Retina (tissue), 1 donor: ENCODE data around the gene DNAH6.
"Not testable (repeated sequence)": the region's sequence is repeated elsewhere in the genome, so short reads cannot be mapped to it uniquely, and the experiment has no call there.

ENCODE experiments used
- DNase-seq: peaks from one replicate; pipeline ENCODE4 v3.0.0-alpha.2; 2016

The DNAH6 gene

GRCh38 chr2:84516234-84516986 is at the start of gene DNAH6:
DNAH6 (plus strand) TSS chr2:84516498; CDS start chr2:84517827, 1,329 bp downstream.
- peak; percentile 92 for DNase-seq

GRCh38 chr2:84467389-84467788 is 48.9 kb upstream of the DNAH6 start:
- DNase-seq, result no peak

GRCh38 chr2:84472423-84472822 is 43.9 kb upstream of the DNAH6 start:
- DNase-seq, result not testable (repeated sequence)

GRCh38 chr2:84472856-84473565 is 43.3 kb upstream of the DNAH6 start:
- no peak for DNase-seq

GRCh38 chr2:84474176-84474575 is 42.1 kb upstream of the DNAH6 start:
- no peak for DNase-seq

- no peak for DNase-seq
These were observed 38.4 kb upstream of the DNAH6 start for GRCh38 chr2:84477886-84478285.

GRCh38 chr2:84478867-84479266 is 37.4 kb upstream of the DNAH6 start:
- DNase-seq, result no peak

GRCh38 chr2:84481702-84482101 is 34.6 kb upstream of the DNAH6 start:
- no peak for DNase-seq

- DNase-seq, result no peak
These were observed 33.7 kb upstream of the DNAH6 start for GRCh38 chr2:84482603-84483002.

- DNase-seq, result no peak
These were observed 33.0 kb upstream of the DNAH6 start for GRCh38 chr2:84483320-84483719.

GRCh38 chr2:84486441-84487115 is 29.7 kb upstream of the DNAH6 start:
- no peak for DNase-seq

- DNase-seq, result no peak
These were observed 28.9 kb upstream of the DNAH6 start for GRCh38 chr2:84487298-84487996.

- DNase-seq, result no peak
These were observed 25.0 kb upstream of the DNAH6 start for GRCh38 chr2:84491256-84491655.

- no peak for DNase-seq
These were observed 24.6 kb upstream of the DNAH6 start for GRCh38 chr2:84491741-84492140.

- DNase-seq, result no peak
These were observed 23.7 kb upstream of the DNAH6 start for GRCh38 chr2:84492571-84492970.

GRCh38 chr2:84493514-84493913 is 22.8 kb upstream of the DNAH6 start:
- DNase-seq, result no peak

- DNase-seq, result no peak
These were observed 22.2 kb upstream of the DNAH6 start for GRCh38 chr2:84494070-84494469.

- DNase-seq, result peak; percentile 47
These were observed 20.7 kb upstream of the DNAH6 start for GRCh38 chr2:84495539-84496146.

- DNase-seq, result no peak
These were observed 19.9 kb upstream of the DNAH6 start for GRCh38 chr2:84496386-84496785.

GRCh38 chr2:84497285-84497684 is 19.0 kb upstream of the DNAH6 start:
- DNase-seq, result no peak

- no peak for DNase-seq
These were observed 18.0 kb upstream of the DNAH6 start for GRCh38 chr2:84498150-84498799.

GRCh38 chr2:84511024-84511423 is 5.3 kb upstream of the DNAH6 start:
- DNase-seq, result not testable (repeated sequence)
